Trophoblast cell (in vitro differentiated cells and primary cell): ENCODE measurements around the gene CCDC157.
A peak's percentile ranks its signal among the peaks of the same experiment; 100 is the strongest.

Experiments used
- DNase-seq, 2 donors: peaks; one replicate each; pipeline ENCODE4 v3.0.0-alpha.2; 2016
- H2AFZ ChIP-seq: 2 replicates; pipeline ENCODE4 v1.6.1; 2013; ENCODE audit warnings: low read length, moderate library complexity, mild to moderate bottlenecking; ENCODE audit not compliant: insufficient read depth, poor library complexity
- H2AK5ac ChIP-seq: 2 replicates; pipeline ENCODE4 v1.6.1; 2013; ENCODE audit warnings: mild to moderate bottlenecking, low read length
- H2BK120ac ChIP-seq: 2 replicates; pipeline ENCODE4 v1.6.1; 2013; ENCODE audit warnings: low read length, mild to moderate bottlenecking, moderate library complexity; ENCODE audit not compliant: insufficient read depth, poor library complexity
- H2BK12ac ChIP-seq: 2 replicates; pipeline ENCODE4 v1.6.1; 2013; ENCODE audit warnings: mild to moderate bottlenecking, low read length, moderate library complexity
- H2BK5ac ChIP-seq: 2 replicates; pipeline ENCODE4 v1.6.1; 2013; ENCODE audit warnings: low read length, low read depth, moderate library complexity, mild to moderate bottlenecking; ENCODE audit not compliant: poor library complexity
- H3K14ac ChIP-seq: 2 replicates; pipeline ENCODE4 v1.6.1; 2013; ENCODE audit warnings: mild to moderate bottlenecking, low read length
- H3K18ac ChIP-seq: 2 replicates; pipeline ENCODE4 v1.6.1; 2013; ENCODE audit warnings: mild to moderate bottlenecking, low read length
- H3K23ac ChIP-seq: 2 replicates; pipeline ENCODE4 v1.6.1; 2013; ENCODE audit warnings: low read length
- H3K27ac ChIP-seq: 2 replicates; pipeline ENCODE4 v1.5.1; 2013; ENCODE audit warnings: low read depth, mild to moderate bottlenecking, inconsistent platforms, low read length, moderate library complexity
- H3K27me3 ChIP-seq: 2 replicates; pipeline ENCODE4 v1.6.1; 2013; ENCODE audit warnings: inconsistent platforms, mild to moderate bottlenecking, low read length, moderate library complexity; ENCODE audit not compliant: insufficient read depth
- H3K36me3 ChIP-seq, 2 experiments: 1 replicate in 1 of 2; 2 replicates in 1 of 2; pipeline ENCODE4 v1.6.1; 2013; ENCODE audit warnings: low read length in 2 of 2, mild to moderate bottlenecking in 2 of 2, moderate library complexity in 1 of 2; ENCODE audit not compliant: insufficient read depth in 2 of 2, control insufficient read depth in 1 of 2
- H3K4ac ChIP-seq: 2 replicates; pipeline ENCODE4 v1.6.1; 2013; ENCODE audit warnings: low read depth, mild to moderate bottlenecking, low read length, moderate library complexity
- H3K4me1 ChIP-seq, 2 experiments: 1 replicate in 1 of 2; 2 replicates in 1 of 2; pipeline ENCODE4 v1.6.1; 2013; ENCODE audit warnings: low read length in 2 of 2, mild to moderate bottlenecking in 2 of 2, moderate library complexity in 1 of 2; ENCODE audit not compliant: insufficient read depth in 2 of 2, control insufficient read depth in 1 of 2
- H3K4me2 ChIP-seq: 2 replicates; pipeline ENCODE4 v1.6.1; 2013; ENCODE audit warnings: inconsistent platforms, mild to moderate bottlenecking, low read length, moderate library complexity
- H3K4me3 ChIP-seq: 2 replicates; pipeline ENCODE4 v1.5.1; 2013; ENCODE audit warnings: mild to moderate bottlenecking, low read depth, low read length, inconsistent platforms
- H3K79me1 ChIP-seq: one replicate; pipeline ENCODE4 v1.6.1; 2013; ENCODE audit warnings: low read length
- H3K79me2 ChIP-seq: 2 replicates; pipeline ENCODE4 v1.6.1; 2013; ENCODE audit warnings: low read length, mild to moderate bottlenecking; ENCODE audit not compliant: control insufficient read depth, insufficient read depth, poor library complexity
- H3K9ac ChIP-seq: 2 replicates; pipeline ENCODE4 v1.6.1; 2013; ENCODE audit warnings: mild to moderate bottlenecking, low read length
- H3K9me3 ChIP-seq: 2 replicates; pipeline ENCODE4 v1.6.1; 2013; ENCODE audit warnings: low read depth, mild to moderate bottlenecking, control low read depth, inconsistent platforms, low read length; ENCODE audit not compliant: insufficient read depth
- H4K12ac ChIP-seq: 2 replicates; pipeline ENCODE4 v1.6.1; 2013; ENCODE audit warnings: low read depth, mild to moderate bottlenecking, low read length, moderate library complexity
- H4K8ac ChIP-seq: 2 replicates; pipeline ENCODE4 v1.6.1; 2013; ENCODE audit warnings: low read depth, mild to moderate bottlenecking, low read length, moderate library complexity
- H4K91ac ChIP-seq: one replicate; pipeline ENCODE4 v1.6.1; 2013; ENCODE audit warnings: low read depth, mild to moderate bottlenecking, low read length, moderate library complexity
- WGBS: extraction: QIAGEN DNeasy Blood & Tissue Kit; methylation state at CpG from one replicate; pipeline ENCODE4 v1.1.7; 2013; ENCODE audit warnings: missing lambda C conversion rate; ENCODE audit not compliant: insufficient read length, insufficient coverage; ENCODE audit errors: extremely low coverage; 5-methylcytosine and 5-hydroxymethylcytosine counted together

CCDC157 gene

GRCh38 chr22:30420347-30421125 is 63.7 kb downstream of the CCDC157 start:
- peaks cover 8% of the 10 kb centered on the region for H3K79me2 ChIP-seq
- no CpG with 5 or more reads among the region's 6 CpGs for WGBS
- DNase-seq: no peak

GRCh38 chr22:30421695-30422480 is 65.1 kb downstream of the CCDC157 start:
- Histone ChIP-seq H3K14ac (no peak overlapping the region), H3K9me3 (peaks cover 1% of the 10 kb centered on the region), H3K4me1 (peaks cover 10 to 28% of the 10 kb centered on the region in 2 experiments), H2BK12ac (no peak overlapping the region), H3K36me3 (peaks cover 0 to 3% of the 10 kb centered on the region in 2 experiments), H4K8ac (no peak overlapping the region), H3K79me2 (peaks cover 8% of the 10 kb centered on the region), H2AK5ac (no peak overlapping the region), H3K23ac (no peak overlapping the region), H3K27me3 (no peaks in the 10 kb centered on the region), H4K91ac (peak overlapping the region; percentile 94), H3K27ac (no peak overlapping the region), H3K4me3 (no peak overlapping the region), H2BK120ac (no peak overlapping the region), H2BK5ac (no peak overlapping the region), H3K9ac (no peak overlapping the region), H3K18ac (peak overlapping the region; percentile 53), H2AFZ (no peak overlapping the region), H3K4ac (no peak overlapping the region), H3K79me1 (peaks cover 15% of the 10 kb centered on the region), H4K12ac (no peak overlapping the region), H3K4me2 (peak overlapping the region; percentile 76)
- DNase-seq: no peak
- no CpG with 5 or more reads among the region's 8 CpGs for WGBS

More at GRCh38 chr22:30420347-30421125, 63.7 kb downstream of the CCDC157 start:
- Histone ChIP-seq H2BK120ac (no peak overlapping the region), H3K4ac (no peak overlapping the region), H3K14ac (no peak overlapping the region), H2BK12ac (no peak overlapping the region), H3K23ac (no peak overlapping the region), H3K9me3 (no peaks in the 10 kb centered on the region), H3K4me1 (peaks cover 10 to 23% of the 10 kb centered on the region in 2 experiments), H3K36me3 (peaks cover 6 to 10% of the 10 kb centered on the region in 2 experiments), H2AFZ (no peak overlapping the region), H3K9ac (no peak overlapping the region), H3K18ac (no peak overlapping the region), H4K8ac (no peak overlapping the region), H3K79me1 (peaks cover 10% of the 10 kb centered on the region), H3K27ac (no peak overlapping the region), H2AK5ac (no peak overlapping the region), H3K4me3 (no peak overlapping the region), H3K4me2 (no peak overlapping the region), H2BK5ac (no peak overlapping the region), H4K12ac (no peak overlapping the region), H4K91ac (no peak overlapping the region), H3K27me3 (no peaks in the 10 kb centered on the region)

GRCh38 chr22:30422481-30423300 is 65.9 kb downstream of the CCDC157 start:
- H4K12ac ChIP-seq: peak overlapping the region; percentile 81
- peak overlapping the region; percentile 75 for H3K4me3 ChIP-seq
- H2BK120ac ChIP-seq: peak overlapping the region; percentile 54
- H3K9ac ChIP-seq: peak overlapping the region; percentile 73
- peak overlapping the region; percentile 94 for H4K91ac ChIP-seq
- peak; percentile 54 to 58 for DNase-seq
- H3K27ac ChIP-seq: peak overlapping the region; percentile 89
- peaks cover 15% of the 10 kb centered on the region for H3K79me1 ChIP-seq
- no CpG with 5 or more reads among the region's 18 CpGs for WGBS
- H3K23ac ChIP-seq: no peak overlapping the region
- H3K27me3 ChIP-seq: no peaks in the 10 kb centered on the region
- peak overlapping the region; percentile 93 for H4K8ac ChIP-seq
- H3K4me1 ChIP-seq: peaks cover 10 to 28% of the 10 kb centered on the region in 2 experiments
- peak overlapping the region; percentile 68 for H2BK5ac ChIP-seq
- peak overlapping the region; percentile 42 for H2BK12ac ChIP-seq
- peaks cover 8% of the 10 kb centered on the region for H3K79me2 ChIP-seq
- peaks cover 0 to 2% of the 10 kb centered on the region in 2 experiments for H3K36me3 ChIP-seq
- peak overlapping the region; percentile 76 for H3K4me2 ChIP-seq
- peak overlapping the region; percentile 53 for H2AFZ ChIP-seq
- peak overlapping the region; percentile 53 for H3K4ac ChIP-seq
- peaks cover 4% of the 10 kb centered on the region for H3K9me3 ChIP-seq
- peak overlapping the region; percentile 59 for H2AK5ac ChIP-seq
- H3K18ac ChIP-seq: peak overlapping the region; percentile 60
- H3K14ac ChIP-seq: peak overlapping the region; percentile 87
